GM18508 (cell line): Measurements from ENCODE around the gene OTOP2.
"Not testable (repeated sequence)": the region's sequence is repeated elsewhere in the genome, so short reads cannot be mapped to it uniquely, and the experiment has no call there.

Experiments
- ATAC-seq: cut with Tn5 transposase; IDR thresholded peaks from one replicate; pipeline ENCODE4 v1.9.1; 2021; ENCODE audit warnings: moderate number of reproducible peaks; ENCODE audit not compliant: insufficient read depth, unreplicated experiment

The OTOP2 gene

DNA sequence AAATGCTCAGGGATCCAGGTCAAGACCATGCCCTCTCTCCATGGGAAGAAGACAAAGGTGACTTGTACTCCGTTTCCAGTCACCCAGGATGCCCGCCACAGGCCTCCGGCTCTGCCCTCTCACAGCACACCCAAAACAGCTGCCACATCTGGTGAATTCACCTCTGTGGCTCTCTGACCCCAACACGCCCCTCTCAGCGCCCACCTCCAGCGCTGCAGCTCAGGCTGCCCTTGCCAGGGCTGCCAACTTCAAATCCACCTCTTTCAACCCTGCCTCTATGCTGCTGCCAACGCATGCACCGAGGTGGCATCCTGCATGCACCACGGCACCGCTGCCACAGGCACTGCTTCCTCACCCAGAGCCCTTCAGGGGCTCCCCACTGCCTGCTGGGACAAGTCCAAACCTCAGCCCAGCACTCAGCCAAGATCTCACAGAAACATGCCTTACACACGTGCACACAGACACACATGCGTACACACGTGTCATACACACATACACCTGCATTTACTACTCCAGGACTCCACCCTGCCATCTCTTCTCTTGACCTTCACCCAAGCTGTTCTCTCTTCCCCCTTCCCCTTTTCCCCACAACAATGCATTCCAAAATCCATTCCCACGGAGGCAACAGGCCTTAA is 41.0 kb downstream of the OTOP2 start:
- ATAC-seq = no peak

DNA sequence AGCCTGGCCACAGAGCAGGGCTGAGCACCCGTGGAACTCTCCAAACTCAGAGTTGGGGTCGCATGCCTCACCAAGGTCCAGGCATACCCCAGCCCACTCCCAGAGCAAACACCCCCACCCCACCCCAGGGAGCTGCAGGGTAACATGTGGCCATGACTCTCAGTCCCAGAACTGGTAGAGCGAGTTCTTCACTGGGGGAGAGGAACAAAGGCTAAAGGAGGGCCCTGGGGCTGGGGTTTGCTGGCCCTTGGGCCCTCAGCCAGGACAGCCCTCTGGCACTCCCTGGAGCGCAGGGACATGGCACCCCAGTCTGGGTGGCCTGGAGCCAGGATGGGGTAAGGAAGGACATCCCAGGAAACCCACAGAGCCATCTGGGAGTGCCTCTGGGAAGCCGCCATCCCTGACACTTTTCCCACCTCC is 44.3 kb downstream of the OTOP2 start:
- no peak for ATAC-seq

DNA sequence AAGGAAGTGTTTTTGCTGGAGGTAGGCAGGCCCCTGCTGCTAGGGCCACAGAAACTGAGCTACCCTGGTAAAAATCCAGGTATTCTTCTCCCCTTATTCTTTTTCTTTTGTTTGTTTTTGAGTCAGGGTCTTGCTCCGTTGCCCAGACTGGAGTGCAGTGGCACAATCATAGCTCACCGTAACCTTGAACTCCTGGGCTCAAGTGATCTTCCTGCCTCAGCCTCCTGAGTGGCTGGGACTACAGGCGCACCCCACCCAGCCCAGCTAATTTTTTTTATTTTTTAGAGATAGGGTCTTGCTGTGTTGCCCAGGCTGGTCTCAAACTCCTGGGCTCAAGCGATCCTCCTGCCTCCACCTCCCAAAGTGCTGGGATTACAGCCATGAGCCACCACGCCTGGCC is 45.4 kb downstream of the OTOP2 start:
- not testable (repeated sequence) for ATAC-seq

DNA sequence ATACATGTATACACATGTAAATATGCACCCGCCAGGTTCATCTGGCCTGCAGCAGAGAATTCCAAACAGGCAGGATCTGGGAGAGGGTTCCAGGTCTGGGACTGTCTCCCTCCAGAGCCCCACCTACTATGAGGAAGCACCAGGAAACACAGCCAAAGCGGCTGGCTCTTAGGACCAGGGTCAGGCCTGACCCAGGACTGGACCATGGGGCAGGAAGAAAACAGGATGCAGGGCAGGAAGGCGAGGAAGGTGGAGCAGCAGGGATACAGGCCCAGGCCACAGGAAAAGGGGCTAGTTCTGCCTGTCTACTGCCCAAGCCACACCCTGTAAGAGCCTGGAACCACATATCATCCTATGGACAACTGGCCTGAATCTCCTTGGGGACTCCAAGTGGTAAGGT is 46.3 kb downstream of the OTOP2 start:
- no peak for ATAC-seq

DNA sequence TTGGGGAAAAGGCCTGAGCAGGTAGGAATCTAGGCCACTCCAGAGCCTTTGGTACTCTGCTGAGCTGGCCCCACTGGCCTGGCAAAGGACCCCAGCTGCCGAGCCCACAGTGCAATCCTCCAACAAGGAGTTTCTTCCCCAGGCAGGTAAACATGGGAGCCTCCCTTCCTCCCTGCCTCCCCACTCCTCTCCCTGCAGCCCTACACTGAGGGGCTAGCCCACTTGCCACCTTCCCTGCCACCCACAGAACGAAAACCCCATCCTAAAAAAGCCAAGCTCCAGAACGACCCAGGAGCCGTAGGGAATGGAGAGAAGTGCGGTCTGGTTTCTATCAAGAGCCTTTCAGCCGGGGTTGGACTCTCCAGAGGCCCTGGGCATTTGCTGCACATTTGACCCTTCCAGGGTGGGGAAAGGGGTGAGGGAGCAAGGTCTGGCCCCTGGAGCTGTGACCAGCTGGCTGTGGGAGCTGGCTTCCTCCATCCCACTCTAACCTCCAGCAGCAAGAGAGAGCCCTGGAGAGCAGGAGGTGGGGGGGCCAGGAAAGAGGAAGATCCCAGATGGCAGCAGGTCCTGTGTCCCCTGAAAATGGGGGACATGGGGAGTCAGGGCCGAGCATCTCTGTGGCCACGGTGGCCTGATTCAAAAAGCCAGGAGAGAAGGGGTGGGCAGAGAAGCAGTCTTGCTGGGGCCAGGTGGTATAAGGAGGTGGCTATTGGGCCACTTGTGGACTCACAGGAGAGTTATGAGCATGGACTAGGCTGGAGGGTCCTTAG is 47.2 kb downstream of the OTOP2 start:
- ATAC-seq = no peak

DNA sequence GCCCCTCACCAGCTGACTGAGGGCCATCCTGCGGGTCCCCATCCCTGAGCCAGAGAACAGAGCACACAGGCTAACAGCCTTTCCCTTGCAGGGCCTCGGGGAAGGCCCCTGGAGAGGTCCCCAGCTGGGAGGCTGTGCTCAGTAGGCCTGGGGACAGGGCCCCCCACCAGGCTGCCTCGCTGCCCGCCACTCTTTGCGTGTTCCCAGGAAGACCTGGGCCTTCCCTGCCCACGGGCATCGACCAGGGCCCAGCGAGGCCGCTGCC is 47.7 kb downstream of the OTOP2 start:
- no peak for ATAC-seq

DNA sequence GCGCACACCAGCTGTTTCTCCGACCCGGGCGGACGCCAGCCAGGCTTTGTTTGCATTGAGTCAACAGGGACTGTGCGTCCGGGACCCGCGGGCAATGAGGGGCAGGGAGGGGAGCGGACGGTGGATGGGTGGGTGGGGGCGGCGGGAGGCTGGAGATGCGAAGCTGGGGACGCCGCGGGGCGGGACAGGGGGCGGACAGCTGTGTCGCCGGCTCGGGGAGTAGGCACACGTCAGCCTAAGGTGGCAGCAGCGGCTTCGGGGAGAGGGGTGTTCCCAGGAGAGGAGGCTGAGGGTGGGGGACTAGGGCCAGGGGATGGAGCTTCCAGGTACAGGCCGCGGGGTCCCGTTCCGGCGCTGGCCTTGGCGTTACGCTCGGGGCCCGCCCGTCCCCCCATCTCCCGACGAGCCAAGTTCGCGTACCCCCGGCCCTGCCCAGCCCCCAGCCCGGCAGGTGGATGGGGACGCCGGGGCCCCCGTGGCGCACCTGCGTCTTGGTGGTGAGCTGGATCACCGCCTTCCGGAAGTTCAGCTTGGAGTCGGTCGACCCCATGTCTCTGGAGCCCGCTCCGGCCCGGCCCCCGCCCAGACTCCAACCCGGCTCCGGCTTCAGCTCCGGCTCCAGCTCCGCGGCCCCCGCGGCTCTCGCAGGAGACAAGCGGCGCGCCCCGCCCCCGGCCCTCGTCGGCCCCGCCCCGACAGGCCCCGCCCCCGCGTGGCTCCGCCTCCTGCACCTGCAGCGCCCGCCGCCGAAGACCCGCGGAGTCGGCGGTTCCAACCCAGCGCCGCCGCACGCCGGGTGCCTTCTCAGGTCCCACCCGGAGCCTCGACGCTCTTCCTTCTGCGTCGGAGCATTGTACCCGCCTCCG is 48.3 kb downstream of the OTOP2 start, which contains the start of gene HID1:
Gene HID1, minus strand, starts transcription at position 653 of the 866 bp plus-strand sequence. Its CDS starts 103 bp downstream, at position 550.
- no peak for ATAC-seq

DNA sequence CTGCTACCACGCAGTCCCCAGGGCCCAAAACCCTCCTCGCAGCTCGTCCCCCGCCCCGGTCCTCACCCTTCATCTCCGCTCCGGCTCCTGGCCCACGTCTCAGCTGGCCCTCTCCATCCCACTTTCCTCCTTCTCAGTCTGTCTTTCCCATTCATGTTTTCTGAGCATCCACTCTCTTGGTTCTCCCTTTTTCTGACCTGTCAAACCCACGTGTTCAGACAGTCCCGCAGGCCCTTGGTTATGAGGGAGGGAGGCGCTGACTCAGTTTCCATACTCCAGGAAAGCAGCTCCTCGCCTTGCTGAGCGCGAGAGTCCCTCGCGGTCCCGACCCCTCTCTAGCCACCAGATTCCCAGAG is 48.9 kb downstream of the OTOP2 start:
- no peak for ATAC-seq

DNA sequence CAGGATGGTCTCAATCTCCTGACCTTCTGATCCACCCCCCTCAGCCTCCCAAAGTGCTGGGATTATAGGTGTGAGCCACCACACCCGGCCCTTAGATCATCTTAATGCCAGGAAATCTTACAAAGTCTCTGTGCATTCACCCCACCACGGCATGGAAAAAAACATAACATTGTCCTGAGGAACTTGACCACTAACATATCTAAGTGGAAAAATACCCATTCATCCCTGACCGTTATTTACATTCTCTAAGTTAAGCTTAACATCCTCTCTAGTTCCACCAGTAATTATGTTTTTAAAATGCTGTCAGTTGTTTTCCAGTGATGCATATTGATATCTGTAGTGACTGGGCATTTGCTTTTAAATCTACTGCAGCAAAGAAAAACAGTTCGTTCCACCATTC is 51.9 kb downstream of the OTOP2 start:
- ATAC-seq = no peak

DNA sequence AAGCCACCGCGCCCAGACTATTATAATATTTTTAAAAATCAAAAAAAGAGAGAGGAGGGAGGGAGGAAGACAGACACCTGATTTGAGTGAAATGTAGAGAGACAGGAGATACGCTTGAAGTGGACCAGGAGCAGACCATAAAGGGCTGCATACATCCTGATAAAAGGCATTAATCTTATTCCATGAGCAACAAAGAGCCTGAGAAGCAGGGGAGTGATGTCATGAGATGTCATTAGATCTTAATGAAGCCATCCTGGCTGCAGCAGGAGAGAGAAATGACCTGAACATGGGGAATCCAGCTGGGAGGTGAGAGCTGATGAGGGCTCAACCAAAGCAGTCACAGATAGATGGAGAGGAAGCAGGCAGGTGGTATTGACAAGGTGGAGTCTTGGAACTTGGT is 53.7 kb downstream of the OTOP2 start:
- no peak for ATAC-seq

DNA sequence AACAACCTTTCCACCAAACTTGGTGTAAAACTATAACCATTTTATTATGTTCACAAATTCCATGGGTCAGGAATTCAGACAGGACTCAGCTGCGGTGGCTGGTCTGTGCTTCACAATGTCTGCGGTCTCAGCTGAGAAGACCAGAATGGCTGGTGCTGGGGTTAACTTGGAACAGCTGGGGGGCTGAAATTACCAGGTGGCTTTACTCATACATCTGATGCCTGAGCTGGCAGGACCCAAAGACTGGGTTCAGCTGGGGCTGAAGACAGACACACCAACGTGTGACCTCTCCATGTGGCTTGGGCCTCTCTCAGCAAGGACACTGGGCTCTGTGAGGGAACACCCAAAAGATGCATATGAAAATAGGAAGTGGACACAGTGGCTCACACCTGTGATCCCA is 54.2 kb downstream of the OTOP2 start:
- no peak for ATAC-seq

DNA sequence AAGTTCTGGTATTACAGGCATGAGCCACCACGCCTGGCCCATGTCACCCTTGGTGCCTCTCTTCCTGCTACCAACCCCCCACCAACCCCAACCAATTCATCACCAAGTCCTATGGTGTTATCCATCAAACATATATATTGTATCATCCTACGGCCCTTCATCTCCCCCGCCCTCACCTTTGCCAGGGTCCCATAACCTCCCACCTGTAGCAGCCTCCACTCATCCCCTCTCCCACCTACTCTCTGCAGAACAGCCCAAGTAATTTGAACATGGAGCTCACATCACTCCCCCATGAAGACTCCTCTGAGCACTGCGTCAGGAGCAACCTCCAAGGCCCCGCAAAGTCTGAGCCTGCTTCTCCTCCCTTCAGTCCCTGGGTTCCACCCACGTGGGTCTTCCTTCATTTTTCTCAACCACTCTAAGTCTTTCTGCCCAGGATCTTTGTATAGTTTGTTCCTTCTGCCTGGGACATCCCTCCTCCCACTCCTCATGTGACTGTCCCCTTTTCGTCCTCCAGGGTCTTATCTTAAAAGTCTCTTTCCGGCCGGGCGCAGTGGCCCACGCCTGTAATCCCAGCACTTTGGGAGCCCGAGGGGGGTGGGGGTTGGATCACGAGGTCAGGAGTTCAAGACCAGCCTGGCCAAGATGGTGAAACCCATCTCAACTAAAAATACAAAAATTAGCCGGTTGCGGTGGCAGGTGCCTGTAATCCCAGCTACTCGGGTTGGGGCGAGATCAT is 55.5 kb downstream of the OTOP2 start:
- ATAC-seq = no peak

DNA sequence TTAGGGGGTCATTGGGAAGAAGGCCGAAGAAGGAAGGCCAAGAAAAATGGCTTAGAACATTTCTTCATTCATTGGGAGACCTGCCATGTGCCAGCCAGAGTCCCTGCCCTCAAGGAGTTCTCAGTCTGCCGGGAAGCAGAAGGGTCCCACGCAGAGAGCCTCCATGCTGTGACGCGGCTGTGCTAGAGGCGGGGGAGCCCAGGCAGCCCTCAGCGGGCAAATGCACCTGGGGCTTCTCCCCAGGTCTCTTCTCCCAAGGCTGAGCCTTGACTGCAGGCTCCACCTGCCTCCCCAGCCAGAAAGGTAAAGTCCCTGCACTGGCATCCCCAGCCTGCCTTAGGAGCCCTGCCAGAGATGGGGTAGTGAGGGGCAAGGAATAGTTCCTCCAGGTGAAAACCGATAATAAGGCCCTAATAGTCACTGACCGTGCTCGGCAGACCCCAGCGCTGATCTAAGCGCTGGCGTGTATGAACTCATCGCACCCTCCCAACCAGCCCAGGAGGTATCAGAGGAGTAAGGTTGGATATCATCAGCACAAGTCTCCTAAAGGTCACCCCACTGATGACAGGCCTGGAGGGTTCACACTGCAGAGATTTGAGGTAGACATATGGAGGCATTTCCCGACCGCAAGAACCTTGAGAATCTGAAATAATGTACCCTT is 57.4 kb downstream of the OTOP2 start:
- no peak for ATAC-seq

DNA sequence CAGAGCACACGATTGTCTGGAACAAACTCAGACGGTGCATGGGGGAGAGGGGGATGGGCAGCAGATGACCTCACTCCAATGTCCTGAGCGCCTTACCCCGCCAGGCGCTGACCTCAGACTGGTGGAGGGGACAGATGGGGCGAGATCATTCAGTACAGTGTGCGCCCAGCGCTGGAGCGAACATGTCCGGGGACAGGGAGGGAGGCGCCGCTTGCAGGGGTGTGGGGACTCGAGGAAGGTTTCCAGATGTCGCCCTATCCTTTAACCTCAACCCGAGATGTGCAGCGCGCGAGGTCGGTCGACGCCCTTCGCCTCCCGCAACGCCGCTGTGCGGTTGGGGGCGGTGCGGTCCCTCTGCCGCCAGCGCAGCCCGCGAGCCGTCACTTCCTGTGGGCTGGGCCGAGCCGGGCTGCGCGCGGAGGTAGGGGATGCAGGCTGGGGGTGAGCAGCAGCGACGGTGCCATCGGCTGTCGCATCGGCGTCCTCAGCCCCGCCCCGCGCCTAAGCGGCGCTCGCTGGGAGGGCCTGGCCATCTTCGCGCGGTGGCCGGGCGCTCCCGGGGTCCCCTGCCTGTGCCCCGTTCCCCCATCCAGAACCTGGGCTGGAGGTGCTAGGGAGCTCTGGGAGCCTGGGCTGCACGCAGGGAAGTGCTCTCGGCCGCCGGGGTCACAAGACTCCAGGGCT is 58.0 kb downstream of the OTOP2 start:
- no peak for ATAC-seq

DNA sequence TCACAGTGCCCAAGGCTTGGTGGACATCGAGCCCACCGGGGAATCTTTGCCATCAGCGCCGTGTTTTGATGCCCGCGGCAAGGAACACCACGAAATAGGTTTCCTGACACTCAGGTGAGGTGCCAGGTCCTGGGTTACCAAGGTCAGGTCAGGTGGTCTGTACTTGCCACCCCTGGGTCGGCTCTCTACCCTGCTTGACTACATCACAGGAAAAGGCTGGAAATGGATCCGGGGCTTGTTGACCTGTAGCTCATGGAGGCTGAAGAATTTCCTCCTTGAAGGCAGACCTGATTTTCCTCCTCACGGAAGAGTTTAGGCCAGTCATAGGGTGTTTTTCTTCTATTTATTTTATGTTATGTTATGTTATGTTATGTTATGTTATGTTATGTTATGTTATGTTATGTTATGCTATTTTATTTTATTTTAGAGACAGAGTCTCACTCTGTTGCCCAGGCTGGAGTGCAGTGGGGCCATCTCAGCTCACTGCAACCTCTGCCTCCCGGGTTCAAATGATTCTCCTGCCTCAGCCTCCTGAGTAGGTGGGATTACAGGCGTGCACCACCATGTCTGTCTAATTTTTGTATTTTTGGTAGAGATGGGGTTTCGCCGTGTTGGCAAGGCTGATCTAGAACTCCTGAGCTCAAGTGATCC is 58.7 kb downstream of the OTOP2 start:
- not testable (repeated sequence) for ATAC-seq
